ENCODE results near the gene KIAA1328. TPM values are rescaled to one million over a fixed set of nuclear protein-coding genes. Genes with fewer than 3 reads are reported as not detected.

KIAA1328 gene
- total RNA-seq, 1 experiment from 2014 or later = 6.2 TPM

DNA sequence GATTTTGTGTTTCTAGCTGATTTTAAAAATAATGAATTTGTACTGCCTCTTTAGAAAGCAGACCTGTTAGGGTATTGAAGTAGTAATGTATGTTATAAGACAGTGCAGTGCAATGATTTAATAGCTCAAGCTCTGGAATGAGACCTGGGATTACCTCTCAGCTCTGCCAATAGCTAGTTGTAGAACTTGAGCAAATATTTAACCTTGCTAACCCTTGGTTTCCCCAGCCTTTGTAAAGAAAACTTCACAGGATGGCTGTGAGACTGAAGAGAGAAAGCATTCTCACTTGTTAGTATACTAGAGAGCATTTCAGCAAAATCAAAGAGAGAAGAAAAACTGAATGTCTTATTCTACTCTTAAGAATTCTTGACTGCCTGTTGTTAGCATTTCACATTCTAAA lies 293.9 kb downstream of the KIAA1328 start:
- BruUV-seq (replicated peaks) = no TSS peak
- no peaks in the 10 kb centered on the region for H3K27me3 ChIP-seq (ENCODE audit: control insufficient read depth, insufficient read depth, low read length)

DNA sequence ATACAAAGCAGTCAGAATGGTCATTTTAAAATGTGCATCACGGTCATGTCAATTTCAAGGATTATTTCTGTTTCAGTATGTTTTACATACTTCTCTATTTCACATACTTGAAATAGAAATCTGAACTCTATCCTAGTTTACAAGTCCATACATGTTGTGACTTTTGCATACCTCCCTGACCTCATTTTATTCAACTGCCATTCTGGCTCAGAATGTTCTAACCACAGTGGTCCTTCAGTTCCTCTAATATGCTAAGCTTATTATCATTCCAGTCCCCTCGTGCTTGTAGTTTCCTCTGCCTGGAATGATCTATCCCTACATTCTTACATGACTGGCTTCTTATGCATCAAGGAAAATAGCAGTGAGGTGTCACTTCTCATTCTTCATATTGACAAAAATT lies 295.6 kb downstream of the KIAA1328 start:
- POLR2A ChIA-PET = no interaction called here

More for the DNA sequence above, 293.9 kb downstream of the KIAA1328 start:
- CTCF ChIA-PET = interaction anchor here (0.6 kb wide), 1 partner anchor 18 kb away, joined by 9 read pairs; no protein-coding TSS in a partner anchor
- DNase-seq (ENCODE audit: low read depth, low spot score) = no peak
- no peak for ATAC-seq
- no peak overlapping the region for H3K27ac ChIP-seq (ENCODE audit: low read length)
- H3K4me3 ChIP-seq (ENCODE audit: low read depth in 2 of 2, low read length in 2 of 2) = no peak overlapping the region
- no peaks in the 10 kb centered on the region for H3K4me1 ChIP-seq (ENCODE audit: control insufficient read depth, insufficient read depth, low read length)
- no peaks in the 10 kb centered on the region for H3K36me3 ChIP-seq (ENCODE audit: control insufficient read depth, insufficient read depth, low read length)
- in situ Hi-C loops (cut with HindIII; ENCODE audit: low pct_unique_long_range_greater_than_20kb, low sequenced_read_pairs) = no loop called here
- POLR2A ChIA-PET = no interaction called here
- TF ChIP-seq SIN3A (IDR thresholded peaks at IDR 0.05; ENCODE audit: borderline replicate concordance, insufficient read depth, low read depth, low read length) (no peak), POLR2AphosphoS5 (IDR thresholded peaks at IDR 0.05; ENCODE audit: low read depth, low read length) (no peak), TCF7L2 (IDR thresholded peaks at IDR 0.05; ENCODE audit: low read depth, low read length) (no peak)
- TF ChIP-seq, protein P1, sequence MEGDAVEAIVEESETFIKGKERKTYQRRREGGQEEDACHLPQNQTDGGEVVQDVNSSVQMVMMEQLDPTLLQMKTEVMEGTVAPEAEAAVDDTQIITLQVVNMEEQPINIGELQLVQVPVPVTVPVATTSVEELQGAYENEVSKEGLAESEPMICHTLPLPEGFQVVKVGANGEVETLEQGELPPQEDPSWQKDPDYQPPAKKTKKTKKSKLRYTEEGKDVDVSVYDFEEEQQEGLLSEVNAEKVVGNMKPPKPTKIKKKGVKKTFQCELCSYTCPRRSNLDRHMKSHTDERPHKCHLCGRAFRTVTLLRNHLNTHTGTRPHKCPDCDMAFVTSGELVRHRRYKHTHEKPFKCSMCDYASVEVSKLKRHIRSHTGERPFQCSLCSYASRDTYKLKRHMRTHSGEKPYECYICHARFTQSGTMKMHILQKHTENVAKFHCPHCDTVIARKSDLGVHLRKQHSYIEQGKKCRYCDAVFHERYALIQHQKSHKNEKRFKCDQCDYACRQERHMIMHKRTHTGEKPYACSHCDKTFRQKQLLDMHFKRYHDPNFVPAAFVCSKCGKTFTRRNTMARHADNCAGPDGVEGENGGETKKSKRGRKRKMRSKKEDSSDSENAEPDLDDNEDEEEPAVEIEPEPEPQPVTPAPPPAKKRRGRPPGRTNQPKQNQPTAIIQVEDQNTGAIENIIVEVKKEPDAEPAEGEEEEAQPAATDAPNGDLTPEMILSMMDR (IDR thresholded peaks at IDR 0.05) = no peak
- TF ChIP-seq, protein P2, sequence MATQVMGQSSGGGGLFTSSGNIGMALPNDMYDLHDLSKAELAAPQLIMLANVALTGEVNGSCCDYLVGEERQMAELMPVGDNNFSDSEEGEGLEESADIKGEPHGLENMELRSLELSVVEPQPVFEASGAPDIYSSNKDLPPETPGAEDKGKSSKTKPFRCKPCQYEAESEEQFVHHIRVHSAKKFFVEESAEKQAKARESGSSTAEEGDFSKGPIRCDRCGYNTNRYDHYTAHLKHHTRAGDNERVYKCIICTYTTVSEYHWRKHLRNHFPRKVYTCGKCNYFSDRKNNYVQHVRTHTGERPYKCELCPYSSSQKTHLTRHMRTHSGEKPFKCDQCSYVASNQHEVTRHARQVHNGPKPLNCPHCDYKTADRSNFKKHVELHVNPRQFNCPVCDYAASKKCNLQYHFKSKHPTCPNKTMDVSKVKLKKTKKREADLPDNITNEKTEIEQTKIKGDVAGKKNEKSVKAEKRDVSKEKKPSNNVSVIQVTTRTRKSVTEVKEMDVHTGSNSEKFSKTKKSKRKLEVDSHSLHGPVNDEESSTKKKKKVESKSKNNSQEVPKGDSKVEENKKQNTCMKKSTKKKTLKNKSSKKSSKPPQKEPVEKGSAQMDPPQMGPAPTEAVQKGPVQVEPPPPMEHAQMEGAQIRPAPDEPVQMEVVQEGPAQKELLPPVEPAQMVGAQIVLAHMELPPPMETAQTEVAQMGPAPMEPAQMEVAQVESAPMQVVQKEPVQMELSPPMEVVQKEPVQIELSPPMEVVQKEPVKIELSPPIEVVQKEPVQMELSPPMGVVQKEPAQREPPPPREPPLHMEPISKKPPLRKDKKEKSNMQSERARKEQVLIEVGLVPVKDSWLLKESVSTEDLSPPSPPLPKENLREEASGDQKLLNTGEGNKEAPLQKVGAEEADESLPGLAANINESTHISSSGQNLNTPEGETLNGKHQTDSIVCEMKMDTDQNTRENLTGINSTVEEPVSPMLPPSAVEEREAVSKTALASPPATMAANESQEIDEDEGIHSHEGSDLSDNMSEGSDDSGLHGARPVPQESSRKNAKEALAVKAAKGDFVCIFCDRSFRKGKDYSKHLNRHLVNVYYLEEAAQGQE (IDR thresholded peaks at IDR 0.05; ENCODE audit: insufficient read depth in 1 of 2, low read depth in 2 of 2, low read length in 1 of 2) = no peak
- intact Hi-C loops (cut with micrococcal nuclease; ENCODE audit: unreplicated experiment) = no loop called here
- H3K9me3 ChIP-seq (ENCODE audit: control insufficient read depth, insufficient read depth, low read depth, low read length) = no peaks in the 10 kb centered on the region

More for the DNA sequence above, 295.6 kb downstream of the KIAA1328 start:
- no peak for DNase-seq (ENCODE audit: low read depth, low spot score)
- H3K4me1 ChIP-seq (ENCODE audit: control insufficient read depth, insufficient read depth, low read length) = no peaks in the 10 kb centered on the region
- H3K4me3 ChIP-seq (ENCODE audit: low read depth in 2 of 2, low read length in 2 of 2) = no peak overlapping the region
- CTCF ChIA-PET = no interaction called here
- in situ Hi-C loops (cut with HindIII; ENCODE audit: low pct_unique_long_range_greater_than_20kb, low sequenced_read_pairs) = no loop called here
- no peaks in the 10 kb centered on the region for H3K9me3 ChIP-seq (ENCODE audit: control insufficient read depth, insufficient read depth, low read depth, low read length)
- H3K36me3 ChIP-seq (ENCODE audit: control insufficient read depth, insufficient read depth, low read length) = no peaks in the 10 kb centered on the region
- intact Hi-C loops (cut with micrococcal nuclease; ENCODE audit: unreplicated experiment) = no loop called here
- no peak overlapping the region for H3K27ac ChIP-seq (ENCODE audit: low read length)
- no TSS peak for BruUV-seq (replicated peaks)
- no peak for TF ChIP-seq TCF7L2 (IDR thresholded peaks at IDR 0.05; ENCODE audit: low read depth, low read length)
- TF ChIP-seq, protein P1 (IDR thresholded peaks at IDR 0.05) = no peak
- TF ChIP-seq, protein P2 (IDR thresholded peaks at IDR 0.05; ENCODE audit: insufficient read depth in 1 of 2, low read depth in 2 of 2, low read length in 1 of 2) = no peak
- no peak for TF ChIP-seq SIN3A (IDR thresholded peaks at IDR 0.05; ENCODE audit: borderline replicate concordance, insufficient read depth, low read depth, low read length)
- no peak for TF ChIP-seq POLR2AphosphoS5 (IDR thresholded peaks at IDR 0.05; ENCODE audit: low read depth, low read length)
- ATAC-seq = no peak
- no peaks in the 10 kb centered on the region for H3K27me3 ChIP-seq (ENCODE audit: control insufficient read depth, insufficient read depth, low read length)
